NT2/D1 (cell line): ENCODE measurements around the gene WDR70.

Experiments
- SUZ12 ChIP-seq: IDR thresholded peaks from 2 replicates; pipeline ENCODE4 v1.6.1; 2011; ENCODE audit not compliant: insufficient read length, insufficient read depth; ENCODE audit errors: extremely low read depth
- YY1 ChIP-seq: IDR thresholded peaks from 2 replicates; pipeline ENCODE4 v1.6.1; 2011; ENCODE audit not compliant: insufficient read length, insufficient read depth
- ZNF274 ChIP-seq: IDR thresholded peaks from 2 replicates; pipeline ENCODE4 v1.6.1; 2011; ENCODE audit warnings: mild to moderate bottlenecking, low read depth, low read length

- TF ChIP-seq YY1 (no peak), ZNF274 (no peak), SUZ12 (no peak)
Measured at GRCh38 chr5:37370550-37370863, 8.6 kb upstream of the WDR70 start.
